Upper lobe of left lung (tissue), 4 donors: ENCODE measurements around the gene FAM171A2.

Source experiments
- CTCF ChIP-seq, 6 experiments: fragments of 450-650 bp in 4 of 6; fragments of 200-600 bp in 2 of 6; sonication (generic) in 2 of 6; IDR thresholded peaks; one replicate each; pipeline ENCODE4 v1.5.1; 2016 to 2019; ENCODE audit warnings: antibody characterized with exemption in 6 of 6
- EP300 ChIP-seq, 4 donors: sonication (generic); formaldehyde crosslinking; IDR thresholded peaks; one replicate each; pipeline ENCODE4 v1.5.1; 2017; ENCODE audit warnings: antibody characterized with exemption in 4 of 4, control low read depth in 2 of 4
- POLR2A ChIP-seq, 4 donors: fragments of 450-650 bp; IDR thresholded peaks; one replicate each; pipeline ENCODE4 v1.5.1; 2016 to 2017; ENCODE audit warnings: antibody characterized with exemption in 4 of 4, mild to moderate bottlenecking in 2 of 4

DNA sequence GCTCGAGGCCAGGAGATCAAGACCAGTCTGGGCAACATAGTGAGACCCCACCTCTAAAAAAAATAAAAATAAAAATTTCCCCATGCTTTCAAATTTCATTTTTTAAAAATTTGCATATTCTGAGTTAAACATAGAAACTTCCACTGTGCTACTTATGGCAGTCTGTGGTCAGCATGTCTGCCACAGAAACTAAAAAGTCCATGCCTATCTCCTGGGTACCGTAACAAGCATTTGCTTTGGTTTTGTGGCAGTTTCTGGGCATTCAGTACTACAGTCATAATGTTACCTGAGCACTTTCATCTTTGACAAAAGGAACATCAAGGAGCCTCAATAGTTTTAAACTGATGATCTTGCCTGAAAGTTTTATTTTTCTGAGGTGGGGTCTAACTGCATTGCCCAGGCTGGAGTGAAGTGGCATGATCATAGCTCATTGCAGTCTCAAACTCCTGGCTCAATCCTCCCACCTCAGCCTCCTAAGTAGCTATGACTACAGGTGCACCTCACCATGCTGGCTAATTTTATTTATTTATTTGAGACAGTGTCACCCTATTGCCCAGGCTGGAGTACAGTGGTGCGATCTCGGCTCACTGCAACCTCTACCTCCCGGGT lies 39.0 kb upstream of the FAM171A2 start:
- TF ChIP-seq POLR2A (IDR thresholded peaks at IDR 0.05) = no peak
- TF ChIP-seq CTCF (IDR thresholded peaks at IDR 0.05) = no peak
- TF ChIP-seq EP300 (IDR thresholded peaks at IDR 0.05) = no peak
